Activated CD4-positive, alpha-beta memory T cell treated with anti-CD3 and anti-CD28 coated beads, Interleukin-2, amount 10 ng/mL, durations not matched to agents 7 days and 5 days (primary cell): ENCODE data around the gene CDK2. TPM values are rescaled to one million over a fixed set of nuclear protein-coding genes. Genes with fewer than 3 reads are reported as not detected.
A peak's percentile ranks its signal among the peaks of the same experiment; 100 is the strongest.

Experiments used
- CTCF ChIA-PET: fragments of 350-600 bp; sonication (Branson Sonifier 250); formaldehyde crosslinking; loops from one replicate; lab custom pipeline; 2021; ENCODE audit warnings: antibody characterized with exemption, inconsistent platforms; lab: Charles Lee
- POLR2A ChIA-PET: fragments of 350-600 bp; sonication (Branson Sonifier 250); formaldehyde crosslinking; loops from one replicate; lab custom pipeline; 2021; ENCODE audit warnings: antibody characterized with exemption; lab: Charles Lee
- DNase-seq: peaks from one replicate; pipeline ENCODE4 v3.0.0-alpha.2; 2020
- H3K27ac Mint-ChIP-seq: one replicate; pipeline ENCODE4 v1.8.0; 2021; ENCODE audit warnings: mild to moderate bottlenecking, mixed read lengths
- H3K27me3 Mint-ChIP-seq: one replicate; pipeline ENCODE4 v1.8.0; 2021; ENCODE audit warnings: mixed read lengths
- H3K36me3 Mint-ChIP-seq: one replicate; pipeline ENCODE4 v1.8.0; 2021; ENCODE audit warnings: low read depth, mixed read lengths
- H3K4me1 Mint-ChIP-seq: one replicate; pipeline ENCODE4 v1.8.0; 2021; ENCODE audit warnings: mixed read lengths
- H3K4me3 Mint-ChIP-seq: one replicate; pipeline ENCODE4 v1.8.0; 2021; ENCODE audit warnings: mild to moderate bottlenecking, mixed read lengths
- H3K9me3 Mint-ChIP-seq: one replicate; pipeline ENCODE4 v1.8.0; 2021; ENCODE audit warnings: mixed read lengths
- total RNA-seq, 2 experiments: library from RNA; stranded (reverse); gene quantifications; one replicate each; pipeline ENCODE4 v1.2.3, GENCODE V29; 2021

CDK2 gene
- total RNA-seq, 2 experiments from 2014 or later: 88.9 to 98.9 TPM

GRCh38 chr12:55930771-55931316 lies 35.8 kb upstream of the CDK2 start, which contains the start of gene DGKA:
Gene DGKA (plus strand): TSS chr12:55931162. CDS start chr12:55936504, 5,342 bp downstream.
- Mint-ChIP-seq H3K36me3 (peaks cover 59% of the 10 kb centered on the region), H3K27me3 (no peaks in the 10 kb centered on the region), H3K27ac (peak within 1 kb of the TSS; percentile 96), H3K4me1 (peaks cover 59% of the 10 kb centered on the region), H3K9me3 (no peaks in the 10 kb centered on the region), H3K4me3 (peak within 1 kb of the TSS; percentile 91)
- DNase-seq: peak; percentile 86
- ChIA-PET POLR2A (interaction anchor here (0.8 to 8.1 kb wide), 20 partner anchors 6 to 1518 kb away, joined by 3 to 122 read pairs (median 4); partner anchors contain the start of genes DNAJC14, ORMDL2, PA2G4 and RAB5B), CTCF (interaction anchor here (0.6 to 7.5 kb wide), 9 partner anchors 9 to 192 kb away, joined by 3 to 51 read pairs (median 4); partner anchors contain the start of genes DNAJC14, ORMDL2, RAB5B and SARNP)

DNA sequence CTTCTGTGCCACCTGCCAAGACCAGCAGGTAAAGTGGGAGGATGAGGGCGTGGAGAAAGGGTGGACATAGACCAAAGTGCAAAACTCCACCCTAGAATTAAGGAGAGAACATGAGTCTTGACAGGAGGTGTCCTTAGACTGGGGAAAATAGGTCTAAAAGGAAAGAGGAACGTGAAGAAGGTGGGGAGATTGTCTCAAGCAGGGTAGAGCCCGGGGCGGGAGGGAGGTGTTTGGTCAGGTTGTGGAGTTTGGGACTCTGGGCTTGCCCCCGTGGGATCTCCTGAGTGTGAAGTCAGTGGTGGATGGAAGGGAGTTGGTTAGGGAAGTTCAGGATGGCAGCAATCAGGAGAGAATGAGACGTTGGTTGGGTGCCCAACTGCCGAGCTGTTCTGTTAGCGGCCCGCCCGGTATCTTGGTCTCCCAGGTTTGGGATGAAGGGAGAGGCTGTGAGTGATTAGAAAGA lies 35.3 kb upstream of the CDK2 start:
- peaks cover 59% of the 10 kb centered on the region for H3K4me1 Mint-ChIP-seq
- no peak for DNase-seq
- H3K36me3 Mint-ChIP-seq: peaks cover 61% of the 10 kb centered on the region
- peak overlapping the region; percentile 91 for H3K4me3 Mint-ChIP-seq
- peak overlapping the region; percentile 96 for H3K27ac Mint-ChIP-seq
- H3K27me3 Mint-ChIP-seq: no peaks in the 10 kb centered on the region
- ChIA-PET CTCF (interaction anchor here (0.5 to 7.5 kb wide), 5 partner anchors 9 to 192 kb away, joined by 4 to 51 read pairs (median 7); partner anchors contain the start of genes ORMDL2 and SARNP), POLR2A (interaction anchor here (0.7 to 8.1 kb wide), 12 partner anchors 6 to 1518 kb away, joined by 3 to 122 read pairs (median 6); partner anchors contain the start of genes DNAJC14, ORMDL2, RAB5B and SARNP)
- no peaks in the 10 kb centered on the region for H3K9me3 Mint-ChIP-seq

- Mint-ChIP-seq H3K27ac (peak overlapping the region; percentile 96), H3K36me3 (peaks cover 62% of the 10 kb centered on the region), H3K27me3 (no peaks in the 10 kb centered on the region), H3K9me3 (no peaks in the 10 kb centered on the region), H3K4me3 (peak overlapping the region; percentile 91), H3K4me1 (peaks cover 64% of the 10 kb centered on the region)
- peak; percentile 45 for DNase-seq
- CTCF ChIA-PET: interaction anchor here (0.5 to 7.5 kb wide), 4 partner anchors 8 to 193 kb away, joined by 4 to 51 read pairs (median 24); partner anchors contain the start of genes ORMDL2 and SARNP
- POLR2A ChIA-PET: interaction anchor here (0.7 to 8.1 kb wide), 14 partner anchors 5 to 202 kb away, joined by 3 to 122 read pairs (median 7); partner anchors contain the start of genes DNAJC14, ESYT1, ORMDL2 and RAB5B
Observed at GRCh38 chr12:55931780-55932550, 34.7 kb upstream of the CDK2 start.

DNA sequence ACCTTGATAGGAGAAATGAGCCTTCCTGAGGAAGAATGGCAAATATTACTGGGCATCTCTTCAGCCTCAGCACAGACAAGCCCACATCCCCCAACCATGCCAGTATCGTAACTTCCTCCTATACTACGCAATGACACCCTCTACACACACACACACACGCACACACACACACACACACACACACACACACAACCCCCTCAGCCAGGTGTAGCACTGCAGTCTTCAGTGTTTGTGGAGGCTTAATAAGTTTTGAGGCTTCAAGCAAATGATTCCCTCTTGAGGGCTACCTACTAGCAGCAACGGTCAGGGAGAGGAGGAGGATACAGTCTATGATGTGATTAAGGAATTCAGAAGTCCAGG lies 34.1 kb upstream of the CDK2 start:
- Mint-ChIP-seq H3K36me3 (peaks cover 62% of the 10 kb centered on the region), H3K27me3 (no peaks in the 10 kb centered on the region), H3K4me1 (peaks cover 69% of the 10 kb centered on the region), H3K27ac (peak overlapping the region; percentile 96), H3K4me3 (peak overlapping the region; percentile 91), H3K9me3 (no peaks in the 10 kb centered on the region)
- DNase-seq: peak; percentile 59
- ChIA-PET POLR2A (interaction anchor here (1.2 to 2.4 kb wide), 6 partner anchors 23 to 195 kb away, joined by 5 to 22 read pairs (median 6); partner anchors contain the start of genes DNAJC14, ESYT1, ORMDL2 and SARNP), CTCF (interaction anchor here (0.7 to 7.5 kb wide), 6 partner anchors 11 to 194 kb away, joined by 3 to 51 read pairs (median 4); partner anchors contain the start of genes DNAJC14, ORMDL2 and SARNP)

DNA sequence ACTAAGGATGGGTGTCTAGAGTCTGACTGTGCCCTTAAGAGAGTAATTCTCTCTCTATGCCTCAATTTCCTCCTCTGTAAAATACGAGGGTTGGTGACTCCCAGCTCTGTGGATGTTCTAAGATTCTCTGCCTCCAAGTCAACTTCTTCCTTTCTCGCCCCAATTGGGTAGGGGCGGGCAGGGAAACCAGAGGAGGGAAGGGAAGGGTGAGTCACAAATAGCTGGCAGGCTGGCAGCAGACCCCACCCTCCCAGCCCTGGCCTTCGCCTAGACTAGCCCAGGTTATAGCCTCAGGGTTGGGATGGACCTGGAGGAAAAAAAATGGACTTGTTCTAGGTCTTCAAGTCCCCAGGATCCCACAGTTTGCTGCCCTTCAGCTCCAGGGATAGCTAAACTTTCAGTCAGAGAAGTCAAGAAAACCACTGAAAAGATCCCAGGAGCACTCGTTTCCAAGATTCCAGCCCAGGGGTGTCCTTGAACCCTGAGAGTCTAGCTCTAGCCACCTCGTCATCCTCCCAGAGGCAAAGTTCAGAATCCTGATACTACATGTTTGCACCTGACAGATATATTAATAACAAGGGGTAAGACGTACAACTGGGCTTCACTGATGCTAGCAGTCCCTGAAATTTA lies 33.3 kb upstream of the CDK2 start:
- CTCF ChIA-PET: interaction anchor here (0.6 to 5.5 kb wide), 9 partner anchors 9 to 824 kb away, joined by 3 to 28 read pairs (median 4); partner anchors contain the start of genes DNAJC14, ORMDL2 and SARNP
- Mint-ChIP-seq H3K9me3 (no peaks in the 10 kb centered on the region), H3K36me3 (peaks cover 66% of the 10 kb centered on the region), H3K27ac (peak overlapping the region; percentile 96), H3K4me1 (peaks cover 73% of the 10 kb centered on the region), H3K27me3 (no peaks in the 10 kb centered on the region), H3K4me3 (peak overlapping the region; percentile 91)
- DNase-seq: no peak
- POLR2A ChIA-PET: interaction anchor here (0.8 to 8.8 kb wide), 9 partner anchors 5 to 194 kb away, joined by 3 to 122 read pairs (median 6); partner anchors contain the start of genes DGKA, DNAJC14, ESYT1 and ORMDL2

DNA sequence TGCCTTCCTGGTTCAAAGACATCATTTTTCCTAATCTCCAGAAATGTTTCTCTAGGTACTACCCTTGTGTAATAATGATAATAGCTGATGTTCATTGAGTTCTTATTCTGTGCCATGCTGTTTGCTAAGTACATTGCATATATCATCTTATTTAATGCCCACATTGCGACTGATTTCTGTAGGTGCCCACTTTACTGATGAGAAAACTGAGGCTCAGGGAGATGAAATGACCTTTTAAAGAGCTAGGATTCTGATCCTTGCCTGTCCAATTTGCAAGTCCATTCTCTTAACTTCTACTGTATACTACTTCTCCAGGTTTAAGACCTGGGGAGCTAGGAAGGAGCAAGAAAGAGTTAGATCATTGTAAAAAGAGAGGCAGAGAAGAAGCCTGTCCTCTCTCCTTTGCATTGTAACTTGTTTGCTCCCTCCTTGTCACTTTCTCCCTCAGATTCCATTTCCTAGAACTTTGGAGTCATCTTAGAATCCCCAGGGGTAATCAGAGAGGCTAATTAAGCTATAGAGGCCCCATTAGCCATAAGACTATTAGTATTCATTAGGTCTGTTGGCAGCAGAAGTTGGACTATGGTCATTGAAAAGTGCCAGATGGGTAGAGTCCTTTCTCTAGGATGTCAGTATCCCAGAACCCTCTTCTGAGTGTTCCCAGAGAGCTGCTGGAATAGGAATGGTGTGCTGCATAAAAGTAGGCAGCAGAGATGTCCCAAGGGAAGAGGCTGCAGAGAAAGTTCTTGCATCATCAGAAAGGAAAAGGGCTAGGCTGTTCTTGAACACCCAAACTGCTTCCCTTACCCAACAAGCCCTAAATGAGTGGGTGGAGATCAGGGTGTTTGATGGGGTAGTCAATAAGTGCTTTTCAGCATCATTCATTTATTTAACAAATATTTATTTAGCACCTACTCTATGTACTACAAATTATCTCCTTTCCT lies 32.6 kb upstream of the CDK2 start:
- Mint-ChIP-seq H3K27ac (peak overlapping the region; percentile 96), H3K4me1 (peaks cover 80% of the 10 kb centered on the region), H3K36me3 (peaks cover 74% of the 10 kb centered on the region), H3K27me3 (no peaks in the 10 kb centered on the region), H3K9me3 (no peaks in the 10 kb centered on the region), H3K4me3 (peak overlapping the region; percentile 91)
- no peak for DNase-seq
- POLR2A ChIA-PET: interaction anchor here (0.8 to 8.8 kb wide), 12 partner anchors 6 to 195 kb away, joined by 3 to 122 read pairs (median 6); partner anchors contain the start of genes DGKA, DNAJC14, ESYT1 and IKZF4
- CTCF ChIA-PET: interaction anchor here (0.5 to 5.5 kb wide), 11 partner anchors 8 to 1902 kb away, joined by 3 to 28 read pairs (median 4); partner anchors contain the start of genes ORMDL2, PYM1 and SARNP

GRCh38 chr12:55934773-55935172 lies 31.9 kb upstream of the CDK2 start:
- ChIA-PET CTCF (interaction anchor here (0.5 to 5.5 kb wide), 9 partner anchors 9 to 1902 kb away, joined by 3 to 28 read pairs (median 5); partner anchors contain the start of genes ORMDL2, PYM1 and SARNP), POLR2A (interaction anchor here (1.0 to 8.8 kb wide), 6 partner anchors 7 to 119 kb away, joined by 3 to 122 read pairs (median 8); partner anchors contain the start of genes DGKA, IKZF4, ORMDL2 and PYM1)
- no peak for DNase-seq
- Mint-ChIP-seq H3K27ac (peak overlapping the region; percentile 96), H3K36me3 (peaks cover 79% of the 10 kb centered on the region), H3K9me3 (no peaks in the 10 kb centered on the region), H3K4me1 (peaks cover 80% of the 10 kb centered on the region), H3K4me3 (peak overlapping the region; percentile 91), H3K27me3 (no peaks in the 10 kb centered on the region)

GRCh38 chr12:55935738-55936151 lies 30.9 kb upstream of the CDK2 start:
- peak overlapping the region; percentile 91 for H3K4me3 Mint-ChIP-seq
- peaks cover 88% of the 10 kb centered on the region for H3K36me3 Mint-ChIP-seq
- ChIA-PET CTCF (interaction anchor here (0.8 to 5.5 kb wide), 10 partner anchors 8 to 216 kb away, joined by 3 to 28 read pairs (median 4); partner anchors contain the start of genes ORMDL2, PYM1, SARNP and SUOX), POLR2A (interaction anchor here (0.7 to 8.8 kb wide), 11 partner anchors 8 to 139 kb away, joined by 3 to 122 read pairs (median 4); partner anchors contain the start of genes DGKA, IKZF4, ORMDL2 and PYM1)
- peaks cover 81% of the 10 kb centered on the region for H3K4me1 Mint-ChIP-seq
- no peaks in the 10 kb centered on the region for H3K9me3 Mint-ChIP-seq
- peak overlapping the region; percentile 96 for H3K27ac Mint-ChIP-seq
- DNase-seq: peak; percentile 28
- no peaks in the 10 kb centered on the region for H3K27me3 Mint-ChIP-seq

DNA sequence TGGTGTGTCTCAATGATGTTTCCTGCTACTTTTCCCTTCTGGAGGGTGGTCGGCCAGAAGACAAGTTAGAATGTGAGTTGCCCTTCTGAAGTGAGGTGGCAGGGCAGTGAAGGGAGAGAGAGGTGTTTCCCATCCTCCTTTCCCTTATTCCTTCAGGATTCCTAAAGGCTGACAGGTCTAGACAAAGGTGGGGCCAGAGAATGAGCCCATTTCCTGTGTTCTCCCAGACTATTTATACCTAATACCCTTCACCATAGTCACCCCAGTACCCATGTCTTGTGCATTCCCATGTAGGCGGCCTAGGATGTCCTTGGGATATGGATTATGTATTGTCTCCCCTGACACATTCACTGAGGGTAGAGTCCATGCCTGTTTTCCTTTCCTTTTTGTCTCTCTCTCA lies 28.6 kb upstream of the CDK2 start:
- Mint-ChIP-seq H3K4me1 (peaks cover 90% of the 10 kb centered on the region), H3K27me3 (no peaks in the 10 kb centered on the region), H3K9me3 (no peaks in the 10 kb centered on the region), H3K36me3 (peaks cover 91% of the 10 kb centered on the region), H3K4me3 (no peak overlapping the region), H3K27ac (peak overlapping the region; percentile 76)
- POLR2A ChIA-PET: interaction anchor here (1.5 to 8.8 kb wide), 2 partner anchors 10 to 120 kb away, joined by 5 to 122 read pairs; partner anchors contain the start of genes DGKA, ORMDL2, PYM1 and SARNP
- no peak for DNase-seq
- CTCF ChIA-PET: interaction anchor here (1.1 to 3.8 kb wide), 2 partner anchors 11 to 120 kb away, joined by 5 to 59 read pairs; partner anchors contain the start of genes ORMDL2, PYM1 and SARNP

- H3K27ac Mint-ChIP-seq: peak overlapping the region; percentile 76
- no peaks in the 10 kb centered on the region for H3K9me3 Mint-ChIP-seq
- ChIA-PET POLR2A (interaction anchor here (1.0 to 8.8 kb wide), 8 partner anchors 11 to 200 kb away, joined by 3 to 122 read pairs (median 5); partner anchors contain the start of genes DGKA, DNAJC14, ORMDL2 and PYM1), CTCF (interaction anchor here (0.8 to 3.8 kb wide), 17 partner anchors 8 to 200 kb away, joined by 3 to 59 read pairs (median 6); partner anchors contain the start of genes DGKA, DNAJC14, ORMDL2 and PA2G4)
- H3K27me3 Mint-ChIP-seq: no peaks in the 10 kb centered on the region
- no peak overlapping the region for H3K4me3 Mint-ChIP-seq
- H3K36me3 Mint-ChIP-seq: peaks cover 95% of the 10 kb centered on the region
- no peak for DNase-seq
- peaks cover 81% of the 10 kb centered on the region for H3K4me1 Mint-ChIP-seq
Observed at GRCh38 chr12:55938826-55939501, 27.7 kb upstream of the CDK2 start.
